ENCODE measurements around the gene DOCK10.

DNA sequence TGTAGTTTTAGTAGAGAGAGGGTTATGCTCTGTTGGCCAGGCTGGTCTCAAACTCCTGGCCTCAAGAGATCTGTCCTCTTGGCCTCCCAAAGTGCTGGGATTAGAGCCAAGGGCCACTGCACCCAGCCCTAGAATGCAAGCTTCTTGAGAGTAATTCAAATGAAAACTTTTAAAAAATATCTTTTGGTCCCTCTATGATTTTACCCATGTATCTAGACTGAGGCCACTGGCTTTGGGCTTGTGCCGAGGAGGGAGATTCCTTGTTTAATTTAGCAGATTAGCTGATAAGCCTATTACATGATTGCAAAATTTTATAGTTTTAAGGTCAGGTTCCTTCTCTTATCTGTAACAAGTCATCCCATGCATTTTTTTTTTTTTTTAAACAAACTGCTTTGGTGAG, 266.6 kb downstream of the DOCK10 start:
- TF ChIP-seq, protein P1, sequence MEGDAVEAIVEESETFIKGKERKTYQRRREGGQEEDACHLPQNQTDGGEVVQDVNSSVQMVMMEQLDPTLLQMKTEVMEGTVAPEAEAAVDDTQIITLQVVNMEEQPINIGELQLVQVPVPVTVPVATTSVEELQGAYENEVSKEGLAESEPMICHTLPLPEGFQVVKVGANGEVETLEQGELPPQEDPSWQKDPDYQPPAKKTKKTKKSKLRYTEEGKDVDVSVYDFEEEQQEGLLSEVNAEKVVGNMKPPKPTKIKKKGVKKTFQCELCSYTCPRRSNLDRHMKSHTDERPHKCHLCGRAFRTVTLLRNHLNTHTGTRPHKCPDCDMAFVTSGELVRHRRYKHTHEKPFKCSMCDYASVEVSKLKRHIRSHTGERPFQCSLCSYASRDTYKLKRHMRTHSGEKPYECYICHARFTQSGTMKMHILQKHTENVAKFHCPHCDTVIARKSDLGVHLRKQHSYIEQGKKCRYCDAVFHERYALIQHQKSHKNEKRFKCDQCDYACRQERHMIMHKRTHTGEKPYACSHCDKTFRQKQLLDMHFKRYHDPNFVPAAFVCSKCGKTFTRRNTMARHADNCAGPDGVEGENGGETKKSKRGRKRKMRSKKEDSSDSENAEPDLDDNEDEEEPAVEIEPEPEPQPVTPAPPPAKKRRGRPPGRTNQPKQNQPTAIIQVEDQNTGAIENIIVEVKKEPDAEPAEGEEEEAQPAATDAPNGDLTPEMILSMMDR (conservative IDR thresholded peaks at IDR 0.05), result no peak
- TF ChIP-seq EZH2 (IDR thresholded peaks at IDR 0.05; ENCODE audit: low read depth), result no peak

Measured in PC-9 (cell line).